ENCODE results near the gene AKAP13.

- TF ChIP-seq CTCF (conservative IDR thresholded peaks at IDR 0.05) (no peak), ZFX (IDR thresholded peaks at IDR 0.05) (no peak)
Observed at GRCh38 chr15:85639752-85640381, 259.5 kb downstream of the AKAP13 start.

All from C4-2B (cell line).